HEK293 (cell line): Measurements from ENCODE around the gene GCNA.

Experiments used
- CTCF ChIA-PET: fragments of 350-600 bp; formaldehyde crosslinking; extraction: SDS; loops from one replicate; lab custom pipeline; 2021; ENCODE audit warnings: antibody characterized with exemption; lab: Yijun Ruan, JAX
- POLR2A ChIA-PET: fragments of 300-600 bp; formaldehyde crosslinking; extraction: SDS; loops from one replicate; lab custom pipeline; 2020; ENCODE audit warnings: antibody characterized with exemption, inconsistent platforms; lab: Yijun Ruan, JAX
- H3K27ac ChIP-seq: fragments of 200-500 bp; sonication (Bioruptor generic); 2 replicates; pipeline ENCODE4 v1.5.1; 2014; ENCODE audit warnings: low read depth, low read length, control low read depth, inconsistent platforms; ENCODE audit errors: extremely low read depth
- H3K36me3 ChIP-seq, 2 experiments: fragments of 200-500 bp in 1 of 2; sonication (Bioruptor generic) in 1 of 2; 1 replicate in 1 of 2; 2 replicates in 1 of 2; pipeline ENCODE4 v1.5.1; 2014 to 2017; ENCODE audit warnings: inconsistent platforms in 2 of 2, low read length in 2 of 2; ENCODE audit not compliant: control insufficient read depth in 2 of 2, insufficient read depth in 1 of 2
- H3K4me1 ChIP-seq: fragments of 200-500 bp; sonication (Bioruptor generic); 2 replicates; pipeline ENCODE4 v1.5.1; 2014; ENCODE audit warnings: mild to moderate bottlenecking, low read length, inconsistent platforms; ENCODE audit not compliant: control insufficient read depth, insufficient read depth
- H3K4me3 ChIP-seq: 2 replicates; pipeline ENCODE4 v1.5.1; 2011; ENCODE audit warnings: low read depth, mild to moderate bottlenecking, control low read depth, low read length, moderate library complexity
- H3K9me3 ChIP-seq: fragments of 200-500 bp; sonication (Bioruptor generic); 2 replicates; pipeline ENCODE4 v1.5.1; 2014; ENCODE audit warnings: low read depth, low read length, inconsistent platforms; ENCODE audit not compliant: control insufficient read depth, insufficient read depth
- GLIS2 ChIP-seq: fragments of 450-650 bp; formaldehyde crosslinking; IDR thresholded peaks from 2 replicates; pipeline ENCODE4 v1.5.1; 2016; ENCODE audit warnings: missing biosample characterization, missing genetic modification characterization
- KLF9 ChIP-seq: fragments of 450-650 bp; formaldehyde crosslinking; IDR thresholded peaks from 2 replicates; pipeline ENCODE4 v1.5.1; 2016; ENCODE audit warnings: missing biosample characterization, missing genetic modification characterization, low read depth
- OSR2 ChIP-seq: fragments of 450-650 bp; formaldehyde crosslinking; IDR thresholded peaks from 2 replicates; pipeline ENCODE4 v1.5.1; 2016; ENCODE audit warnings: missing biosample characterization, missing genetic modification characterization
- SP2 ChIP-seq: fragments of 450-650 bp; formaldehyde crosslinking; IDR thresholded peaks from 2 replicates; pipeline ENCODE4 v1.5.1; 2016; ENCODE audit warnings: missing biosample characterization, missing genetic modification characterization
- SP3 ChIP-seq: fragments of 450-650 bp; formaldehyde crosslinking; IDR thresholded peaks from 2 replicates; pipeline ENCODE4 v1.5.1; 2016; ENCODE audit warnings: missing biosample characterization, missing genetic modification characterization
- ZBTB8A ChIP-seq: fragments of 450-650 bp; formaldehyde crosslinking; IDR thresholded peaks from 2 replicates; pipeline ENCODE4 v1.5.1; 2016; ENCODE audit warnings: missing biosample characterization, missing genetic modification characterization
- ZNF174 ChIP-seq: fragments of 450-650 bp; formaldehyde crosslinking; IDR thresholded peaks from 2 replicates; pipeline ENCODE4 v1.5.0; 2017; ENCODE audit warnings: missing biosample characterization, mild to moderate bottlenecking, missing genetic modification characterization
- ZNF221 ChIP-seq: fragments of 450-650 bp; formaldehyde crosslinking; IDR thresholded peaks from 2 replicates; pipeline ENCODE4 v1.5.1; 2017; ENCODE audit warnings: missing biosample characterization, missing genetic modification characterization, borderline replicate concordance
- ZNF391 ChIP-seq: fragments of 450-650 bp; formaldehyde crosslinking; IDR thresholded peaks from 2 replicates; pipeline ENCODE4 v1.5.1; 2016; ENCODE audit warnings: low read depth, missing biosample characterization, missing genetic modification characterization, borderline replicate concordance
- ZXDB ChIP-seq: fragments of 450-650 bp; formaldehyde crosslinking; IDR thresholded peaks from 2 replicates; pipeline ENCODE4 v1.5.1; 2016; ENCODE audit warnings: missing biosample characterization, missing genetic modification characterization
- TF ChIP-seq, protein P1 (sequence below): fragments of 450-650 bp; formaldehyde crosslinking; IDR thresholded peaks from 2 replicates; pipeline ENCODE4 v1.5.1; 2016; ENCODE audit warnings: missing biosample characterization, missing genetic modification characterization
- TF ChIP-seq, protein P2 (sequence below): fragments of 450-650 bp; formaldehyde crosslinking; IDR thresholded peaks from 2 replicates; pipeline ENCODE4 v1.5.1; 2017; ENCODE audit warnings: missing biosample characterization, missing genetic modification characterization
- TF ChIP-seq, protein P3 (sequence below): fragments of 450-650 bp; formaldehyde crosslinking; IDR thresholded peaks from 2 replicates; pipeline ENCODE4 v1.5.1; 2016; ENCODE audit warnings: missing biosample characterization, missing genetic modification characterization
- TF ChIP-seq, protein P4 (sequence below): fragments of 450-650 bp; formaldehyde crosslinking; IDR thresholded peaks from 2 replicates; pipeline ENCODE4 v1.5.1; 2016; ENCODE audit warnings: missing biosample characterization, missing genetic modification characterization
- TF ChIP-seq, protein P5 (sequence below): fragments of 450-650 bp; formaldehyde crosslinking; IDR thresholded peaks from 2 replicates; pipeline ENCODE4 v1.5.1; 2016; ENCODE audit warnings: missing biosample characterization, missing genetic modification characterization
- TF ChIP-seq, protein P6 (sequence below): fragments of 450-650 bp; formaldehyde crosslinking; IDR thresholded peaks from 2 replicates; pipeline ENCODE4 v1.5.1; 2016; ENCODE audit warnings: missing biosample characterization, missing genetic modification characterization
- TF ChIP-seq, protein P7 (sequence below): fragments of 450-650 bp; formaldehyde crosslinking; conservative IDR thresholded peaks from 2 replicates; pipeline ENCODE4 v1.5.1; 2016; ENCODE audit warnings: low read depth, missing biosample characterization, missing genetic modification characterization

The GCNA gene

DNA sequence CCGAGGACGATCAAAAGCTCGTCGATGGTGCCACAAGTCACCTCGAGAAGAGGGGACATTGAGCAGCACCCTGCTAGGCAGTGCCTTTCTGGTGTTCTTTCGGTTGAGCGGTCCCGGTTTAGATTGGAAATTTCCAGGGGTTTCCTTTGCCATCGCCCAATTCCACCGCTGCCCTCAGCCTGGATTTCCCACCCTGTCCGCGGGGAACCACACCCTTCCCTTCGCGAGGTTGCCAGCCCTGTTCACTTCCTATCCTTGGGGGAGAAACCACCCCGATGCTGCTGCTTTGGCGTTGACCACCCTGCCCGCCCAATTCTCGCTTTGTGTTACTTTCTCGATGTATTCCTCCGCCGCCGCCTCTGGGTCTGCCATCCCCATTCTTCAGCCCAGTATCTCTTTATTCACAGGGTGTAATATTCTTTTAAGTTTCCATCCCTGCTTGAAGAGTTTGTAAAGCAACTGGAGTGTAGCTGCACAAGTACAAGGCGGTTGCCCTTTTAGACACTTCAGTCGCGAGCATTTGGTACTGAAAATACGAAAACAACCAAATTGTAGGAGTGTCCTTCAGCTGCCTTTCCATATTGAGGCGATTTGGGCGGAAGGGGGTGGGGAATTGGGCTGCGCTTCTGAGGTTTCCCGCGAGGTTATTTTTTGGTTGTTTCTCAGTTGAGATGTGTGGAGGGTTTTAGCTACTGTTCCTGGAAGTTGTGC lies 44.2 kb upstream of the GCNA start:
- CTCF ChIA-PET, result interaction anchor here (0.6 kb wide), 1 partner anchor 11 kb away, joined by 3 read pairs; no protein-coding TSS in a partner anchor
- Histone ChIP-seq H3K36me3 (peaks cover 6 to 7% of the 10 kb centered on the region in 2 experiments), H3K4me3 (peak overlapping the region; percentile 52), H3K27ac (peak overlapping the region; percentile 75), H3K9me3 (no peaks in the 10 kb centered on the region), H3K4me1 (peaks cover 9% of the 10 kb centered on the region)
- POLR2A ChIA-PET, result interaction anchor here (0.8 to 2.7 kb wide), 11 partner anchors 8 to 352 kb away, joined by 3 to 16 read pairs (median 5); partner anchors contain the start of genes NONO and TAF1
- TF ChIP-seq SP3 (tag by site-specific recombination) (peak; percentile 61), ZNF174 (tag by site-specific recombination) (no peak), OSR2 (tag by site-specific recombination) (peak; percentile 38; the same call in 1 of the 2 replicates), GLIS2 (peak; percentile 72), ZNF221 (tag by site-specific recombination) (no peak), ZBTB8A (tag by site-specific recombination) (peak; percentile 96), SP2 (tag by site-specific recombination) (peak; percentile 53), KLF9 (peak; percentile 32; the same call in 1 of the 2 replicates), ZXDB (tag by site-specific recombination) (peak; percentile 81), ZNF391 (tag by site-specific recombination) (no peak)
- TF ChIP-seq, protein P1, sequence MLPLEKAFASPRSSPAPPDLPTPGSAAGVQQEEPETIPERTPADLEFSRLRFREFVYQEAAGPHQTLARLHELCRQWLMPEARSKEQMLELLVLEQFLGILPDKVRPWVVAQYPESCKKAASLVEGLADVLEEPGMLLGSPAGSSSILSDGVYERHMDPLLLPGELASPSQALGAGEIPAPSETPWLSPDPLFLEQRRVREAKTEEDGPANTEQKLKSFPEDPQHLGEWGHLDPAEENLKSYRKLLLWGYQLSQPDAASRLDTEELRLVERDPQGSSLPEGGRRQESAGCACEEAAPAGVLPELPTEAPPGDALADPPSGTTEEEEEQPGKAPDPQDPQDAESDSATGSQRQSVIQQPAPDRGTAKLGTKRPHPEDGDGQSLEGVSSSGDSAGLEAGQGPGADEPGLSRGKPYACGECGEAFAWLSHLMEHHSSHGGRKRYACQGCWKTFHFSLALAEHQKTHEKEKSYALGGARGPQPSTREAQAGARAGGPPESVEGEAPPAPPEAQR (tag by site-specific recombination), result no peak
- TF ChIP-seq, protein P2, sequence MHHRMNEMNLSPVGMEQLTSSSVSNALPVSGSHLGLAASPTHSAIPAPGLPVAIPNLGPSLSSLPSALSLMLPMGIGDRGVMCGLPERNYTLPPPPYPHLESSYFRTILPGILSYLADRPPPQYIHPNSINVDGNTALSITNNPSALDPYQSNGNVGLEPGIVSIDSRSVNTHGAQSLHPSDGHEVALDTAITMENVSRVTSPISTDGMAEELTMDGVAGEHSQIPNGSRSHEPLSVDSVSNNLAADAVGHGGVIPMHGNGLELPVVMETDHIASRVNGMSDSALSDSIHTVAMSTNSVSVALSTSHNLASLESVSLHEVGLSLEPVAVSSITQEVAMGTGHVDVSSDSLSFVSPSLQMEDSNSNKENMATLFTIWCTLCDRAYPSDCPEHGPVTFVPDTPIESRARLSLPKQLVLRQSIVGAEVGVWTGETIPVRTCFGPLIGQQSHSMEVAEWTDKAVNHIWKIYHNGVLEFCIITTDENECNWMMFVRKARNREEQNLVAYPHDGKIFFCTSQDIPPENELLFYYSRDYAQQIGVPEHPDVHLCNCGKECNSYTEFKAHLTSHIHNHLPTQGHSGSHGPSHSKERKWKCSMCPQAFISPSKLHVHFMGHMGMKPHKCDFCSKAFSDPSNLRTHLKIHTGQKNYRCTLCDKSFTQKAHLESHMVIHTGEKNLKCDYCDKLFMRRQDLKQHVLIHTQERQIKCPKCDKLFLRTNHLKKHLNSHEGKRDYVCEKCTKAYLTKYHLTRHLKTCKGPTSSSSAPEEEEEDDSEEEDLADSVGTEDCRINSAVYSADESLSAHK (tag by site-specific recombination), result peak; percentile 66; the same call in 1 of the 2 replicates
- TF ChIP-seq, protein P3, sequence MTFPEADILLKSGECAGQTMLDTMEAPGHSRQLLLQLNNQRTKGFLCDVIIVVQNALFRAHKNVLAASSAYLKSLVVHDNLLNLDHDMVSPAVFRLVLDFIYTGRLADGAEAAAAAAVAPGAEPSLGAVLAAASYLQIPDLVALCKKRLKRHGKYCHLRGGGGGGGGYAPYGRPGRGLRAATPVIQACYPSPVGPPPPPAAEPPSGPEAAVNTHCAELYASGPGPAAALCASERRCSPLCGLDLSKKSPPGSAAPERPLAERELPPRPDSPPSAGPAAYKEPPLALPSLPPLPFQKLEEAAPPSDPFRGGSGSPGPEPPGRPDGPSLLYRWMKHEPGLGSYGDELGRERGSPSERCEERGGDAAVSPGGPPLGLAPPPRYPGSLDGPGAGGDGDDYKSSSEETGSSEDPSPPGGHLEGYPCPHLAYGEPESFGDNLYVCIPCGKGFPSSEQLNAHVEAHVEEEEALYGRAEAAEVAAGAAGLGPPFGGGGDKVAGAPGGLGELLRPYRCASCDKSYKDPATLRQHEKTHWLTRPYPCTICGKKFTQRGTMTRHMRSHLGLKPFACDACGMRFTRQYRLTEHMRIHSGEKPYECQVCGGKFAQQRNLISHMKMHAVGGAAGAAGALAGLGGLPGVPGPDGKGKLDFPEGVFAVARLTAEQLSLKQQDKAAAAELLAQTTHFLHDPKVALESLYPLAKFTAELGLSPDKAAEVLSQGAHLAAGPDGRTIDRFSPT (tag by site-specific recombination), result peak; percentile 75
- TF ChIP-seq, protein P4, sequence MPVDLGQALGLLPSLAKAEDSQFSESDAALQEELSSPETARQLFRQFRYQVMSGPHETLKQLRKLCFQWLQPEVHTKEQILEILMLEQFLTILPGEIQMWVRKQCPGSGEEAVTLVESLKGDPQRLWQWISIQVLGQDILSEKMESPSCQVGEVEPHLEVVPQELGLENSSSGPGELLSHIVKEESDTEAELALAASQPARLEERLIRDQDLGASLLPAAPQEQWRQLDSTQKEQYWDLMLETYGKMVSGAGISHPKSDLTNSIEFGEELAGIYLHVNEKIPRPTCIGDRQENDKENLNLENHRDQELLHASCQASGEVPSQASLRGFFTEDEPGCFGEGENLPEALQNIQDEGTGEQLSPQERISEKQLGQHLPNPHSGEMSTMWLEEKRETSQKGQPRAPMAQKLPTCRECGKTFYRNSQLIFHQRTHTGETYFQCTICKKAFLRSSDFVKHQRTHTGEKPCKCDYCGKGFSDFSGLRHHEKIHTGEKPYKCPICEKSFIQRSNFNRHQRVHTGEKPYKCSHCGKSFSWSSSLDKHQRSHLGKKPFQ (tag by site-specific recombination), result peak; percentile 17; the same call in 1 of the 2 replicates
- TF ChIP-seq, protein P5, sequence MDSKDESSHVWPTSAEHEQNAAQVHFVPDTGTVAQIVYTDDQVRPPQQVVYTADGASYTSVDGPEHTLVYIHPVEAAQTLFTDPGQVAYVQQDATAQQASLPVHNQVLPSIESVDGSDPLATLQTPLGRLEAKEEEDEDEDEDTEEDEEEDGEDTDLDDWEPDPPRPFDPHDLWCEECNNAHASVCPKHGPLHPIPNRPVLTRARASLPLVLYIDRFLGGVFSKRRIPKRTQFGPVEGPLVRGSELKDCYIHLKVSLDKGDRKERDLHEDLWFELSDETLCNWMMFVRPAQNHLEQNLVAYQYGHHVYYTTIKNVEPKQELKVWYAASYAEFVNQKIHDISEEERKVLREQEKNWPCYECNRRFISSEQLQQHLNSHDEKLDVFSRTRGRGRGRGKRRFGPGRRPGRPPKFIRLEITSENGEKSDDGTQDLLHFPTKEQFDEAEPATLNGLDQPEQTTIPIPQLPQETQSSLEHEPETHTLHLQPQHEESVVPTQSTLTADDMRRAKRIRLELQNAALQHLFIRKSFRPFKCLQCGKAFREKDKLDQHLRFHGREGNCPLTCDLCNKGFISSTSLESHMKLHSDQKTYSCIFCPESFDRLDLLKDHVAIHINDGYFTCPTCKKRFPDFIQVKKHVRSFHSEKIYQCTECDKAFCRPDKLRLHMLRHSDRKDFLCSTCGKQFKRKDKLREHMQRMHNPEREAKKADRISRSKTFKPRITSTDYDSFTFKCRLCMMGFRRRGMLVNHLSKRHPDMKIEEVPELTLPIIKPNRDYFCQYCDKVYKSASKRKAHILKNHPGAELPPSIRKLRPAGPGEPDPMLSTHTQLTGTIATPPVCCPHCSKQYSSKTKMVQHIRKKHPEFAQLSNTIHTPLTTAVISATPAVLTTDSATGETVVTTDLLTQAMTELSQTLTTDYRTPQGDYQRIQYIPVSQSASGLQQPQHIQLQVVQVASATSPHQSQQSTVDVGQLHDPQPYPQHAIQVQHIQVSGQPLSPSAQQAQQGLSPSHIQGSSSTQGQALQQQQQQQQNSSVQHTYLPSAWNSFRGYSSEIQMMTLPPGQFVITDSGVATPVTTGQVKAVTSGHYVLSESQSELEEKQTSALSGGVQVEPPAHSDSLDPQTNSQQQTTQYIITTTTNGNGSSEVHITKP, result peak; percentile 92
- TF ChIP-seq, protein P6, sequence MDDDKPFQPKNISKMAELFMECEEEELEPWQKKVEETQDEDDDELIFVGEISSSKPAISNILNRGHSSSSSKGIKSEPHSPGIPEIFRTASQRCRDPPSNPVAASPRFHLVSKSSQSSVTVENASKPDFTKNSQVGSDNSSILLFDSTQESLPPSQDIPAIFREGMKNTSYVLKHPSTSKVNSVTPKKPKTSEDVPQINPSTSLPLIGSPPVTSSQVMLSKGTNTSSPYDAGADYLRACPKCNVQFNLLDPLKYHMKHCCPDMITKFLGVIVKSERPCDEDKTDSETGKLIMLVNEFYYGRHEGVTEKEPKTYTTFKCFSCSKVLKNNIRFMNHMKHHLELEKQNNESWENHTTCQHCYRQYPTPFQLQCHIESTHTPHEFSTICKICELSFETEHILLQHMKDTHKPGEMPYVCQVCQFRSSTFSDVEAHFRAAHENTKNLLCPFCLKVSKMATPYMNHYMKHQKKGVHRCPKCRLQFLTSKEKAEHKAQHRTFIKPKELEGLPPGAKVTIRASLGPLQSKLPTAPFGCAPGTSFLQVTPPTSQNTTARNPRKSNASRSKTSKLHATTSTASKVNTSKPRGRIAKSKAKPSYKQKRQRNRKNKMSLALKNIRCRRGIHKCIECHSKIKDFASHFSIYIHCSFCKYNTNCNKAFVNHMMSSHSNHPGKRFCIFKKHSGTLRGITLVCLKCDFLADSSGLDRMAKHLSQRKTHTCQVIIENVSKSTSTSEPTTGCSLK, result no peak
- TF ChIP-seq, protein P7, sequence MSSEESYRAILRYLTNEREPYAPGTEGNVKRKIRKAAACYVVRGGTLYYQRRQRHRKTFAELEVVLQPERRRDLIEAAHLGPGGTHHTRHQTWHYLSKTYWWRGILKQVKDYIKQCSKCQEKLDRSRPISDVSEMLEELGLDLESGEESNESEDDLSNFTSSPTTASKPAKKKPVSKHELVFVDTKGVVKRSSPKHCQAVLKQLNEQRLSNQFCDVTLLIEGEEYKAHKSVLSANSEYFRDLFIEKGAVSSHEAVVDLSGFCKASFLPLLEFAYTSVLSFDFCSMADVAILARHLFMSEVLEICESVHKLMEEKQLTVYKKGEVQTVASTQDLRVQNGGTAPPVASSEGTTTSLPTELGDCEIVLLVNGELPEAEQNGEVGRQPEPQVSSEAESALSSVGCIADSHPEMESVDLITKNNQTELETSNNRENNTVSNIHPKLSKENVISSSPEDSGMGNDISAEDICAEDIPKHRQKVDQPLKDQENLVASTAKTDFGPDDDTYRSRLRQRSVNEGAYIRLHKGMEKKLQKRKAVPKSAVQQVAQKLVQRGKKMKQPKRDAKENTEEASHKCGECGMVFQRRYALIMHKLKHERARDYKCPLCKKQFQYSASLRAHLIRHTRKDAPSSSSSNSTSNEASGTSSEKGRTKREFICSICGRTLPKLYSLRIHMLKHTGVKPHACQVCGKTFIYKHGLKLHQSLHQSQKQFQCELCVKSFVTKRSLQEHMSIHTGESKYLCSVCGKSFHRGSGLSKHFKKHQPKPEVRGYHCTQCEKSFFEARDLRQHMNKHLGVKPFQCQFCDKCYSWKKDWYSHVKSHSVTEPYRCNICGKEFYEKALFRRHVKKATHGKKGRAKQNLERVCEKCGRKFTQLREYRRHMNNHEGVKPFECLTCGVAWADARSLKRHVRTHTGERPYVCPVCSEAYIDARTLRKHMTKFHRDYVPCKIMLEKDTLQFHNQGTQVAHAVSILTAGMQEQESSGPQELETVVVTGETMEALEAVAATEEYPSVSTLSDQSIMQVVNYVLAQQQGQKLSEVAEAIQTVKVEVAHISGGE, result peak; percentile 35; the same call in 1 of the 2 replicates
